NCI-H1105 (cell line): Measurements from ENCODE around the gene KRT72.

Experiments
- DNase-seq: peaks from one replicate; lab custom pipeline; 2025; lab: John Stamatoyannopoulos, UW

The KRT72 gene

DNA sequence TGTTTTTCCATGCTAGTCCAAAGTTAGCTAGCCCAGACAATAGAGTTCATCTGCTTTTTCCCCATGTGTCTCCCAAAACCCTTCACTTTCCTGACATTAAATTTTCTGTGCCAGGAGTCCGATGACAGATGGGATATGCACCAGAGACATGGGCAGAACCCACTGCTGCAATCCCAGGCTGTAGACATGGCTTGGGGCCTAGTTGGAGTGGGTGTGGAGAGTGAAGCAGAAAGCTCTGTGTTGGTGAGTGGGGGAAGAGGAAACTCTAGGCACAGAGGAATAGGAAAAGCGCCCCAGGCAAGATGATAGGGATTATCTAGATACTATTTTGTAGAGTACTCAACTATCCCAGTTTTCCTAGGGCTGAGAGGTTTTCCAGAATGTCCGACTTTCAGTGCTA is 22.8 kb downstream of the KRT72 start:
- DNase-seq, result no peak

DNA sequence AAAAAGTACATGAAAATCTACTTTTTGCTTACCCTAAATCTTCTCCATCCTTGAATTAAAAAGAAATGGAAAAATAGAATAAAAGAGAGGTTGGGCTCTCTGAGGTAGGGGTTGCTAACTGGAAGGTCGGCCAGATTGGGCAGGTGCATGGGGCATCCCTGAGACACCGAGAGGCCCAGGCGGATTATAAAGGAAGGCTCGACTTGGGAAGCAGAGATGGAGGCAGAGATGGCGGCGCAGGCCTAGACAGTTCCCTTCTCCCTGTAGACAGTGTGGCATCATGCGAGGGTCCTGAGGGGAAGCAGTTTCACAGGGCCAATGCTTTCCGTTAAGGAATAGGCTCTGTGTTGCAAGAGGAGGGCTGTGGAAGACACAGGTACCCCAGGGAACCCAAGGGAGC is 23.9 kb downstream of the KRT72 start:
- no peak for DNase-seq

GRCh38 chr12:52575948-52576347 is 25.3 kb downstream of the KRT72 start:
- no peak for DNase-seq

GRCh38 chr12:52575256-52575655 is 26.0 kb downstream of the KRT72 start:
- no peak for DNase-seq

GRCh38 chr12:52573743-52574142 is 27.5 kb downstream of the KRT72 start, which contains the start of gene KRT74:
TSS of gene KRT74 (minus strand) at chr12:52573843. CDS start at chr12:52573777, 66 bp downstream.
- DNase-seq, result no peak

DNA sequence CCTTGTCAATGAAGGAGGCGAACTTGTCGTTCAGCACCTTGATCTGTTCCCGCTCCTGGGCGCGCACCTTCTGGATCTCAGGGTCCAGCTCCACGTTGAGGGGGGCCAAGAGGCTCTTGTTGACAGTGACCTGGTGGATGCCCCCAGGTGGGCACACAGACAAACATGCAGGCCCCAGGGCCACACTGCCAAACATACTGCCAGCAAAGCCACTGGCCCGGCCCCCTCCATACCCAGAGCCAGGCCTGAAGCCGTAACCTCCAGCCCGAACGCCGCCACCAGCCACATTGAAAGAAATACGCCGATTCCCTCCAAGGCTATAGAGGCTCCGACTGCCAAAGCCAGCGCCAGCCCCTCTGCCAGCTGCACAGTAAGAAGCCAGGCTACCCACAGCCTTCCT is 28.0 kb downstream of the KRT72 start:
- DNase-seq, result no peak

GRCh38 chr12:52570511-52570910 is 30.8 kb downstream of the KRT72 start:
- no peak for DNase-seq

DNA sequence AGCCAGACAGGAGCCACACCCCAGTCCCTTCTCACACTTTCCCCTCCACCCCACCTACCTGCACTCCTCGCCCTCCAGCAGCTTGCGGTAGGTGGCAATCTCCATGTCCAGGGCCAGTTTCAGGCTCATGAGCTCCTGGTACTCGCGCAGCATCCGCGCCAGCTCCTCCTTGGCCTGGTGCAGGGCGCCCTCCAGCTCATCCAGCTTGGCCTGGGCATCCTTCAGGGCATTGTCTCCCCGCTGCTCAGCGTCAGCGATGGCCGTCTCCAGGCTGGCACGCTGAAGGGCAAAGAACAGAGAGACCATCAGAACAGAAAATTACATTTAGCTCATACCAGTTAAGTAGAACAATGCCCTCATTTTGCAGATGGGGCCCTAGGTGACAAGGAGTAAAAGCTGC is 33.2 kb downstream of the KRT72 start:
- DNase-seq, result no peak

DNA sequence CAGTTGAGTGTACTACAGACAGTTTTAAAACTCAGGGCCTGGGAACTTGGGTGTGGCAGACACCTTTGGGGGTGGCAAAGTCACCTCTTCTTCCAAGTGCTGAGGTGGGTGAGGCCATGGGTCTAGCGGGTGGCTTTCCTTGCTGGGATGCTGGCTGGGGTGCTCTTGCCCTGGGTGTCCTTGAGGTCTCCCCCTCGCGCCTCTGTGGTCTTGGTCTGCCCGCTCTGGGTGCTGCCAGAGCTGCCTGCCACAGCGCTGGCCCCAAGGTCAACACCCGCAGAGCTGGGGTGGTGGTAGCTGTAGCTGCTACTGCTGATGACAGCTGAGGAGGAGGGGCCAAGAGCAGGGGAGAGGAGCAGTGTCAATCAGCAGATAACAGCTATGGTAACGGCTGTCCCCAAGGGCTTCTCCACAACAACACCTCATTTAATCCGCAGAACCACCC is 34.4 kb downstream of the KRT72 start:
- DNase-seq, result no peak

GRCh38 chr12:52564582-52564981 is 36.7 kb downstream of the KRT72 start:
- DNase-seq, result no peak

DNA sequence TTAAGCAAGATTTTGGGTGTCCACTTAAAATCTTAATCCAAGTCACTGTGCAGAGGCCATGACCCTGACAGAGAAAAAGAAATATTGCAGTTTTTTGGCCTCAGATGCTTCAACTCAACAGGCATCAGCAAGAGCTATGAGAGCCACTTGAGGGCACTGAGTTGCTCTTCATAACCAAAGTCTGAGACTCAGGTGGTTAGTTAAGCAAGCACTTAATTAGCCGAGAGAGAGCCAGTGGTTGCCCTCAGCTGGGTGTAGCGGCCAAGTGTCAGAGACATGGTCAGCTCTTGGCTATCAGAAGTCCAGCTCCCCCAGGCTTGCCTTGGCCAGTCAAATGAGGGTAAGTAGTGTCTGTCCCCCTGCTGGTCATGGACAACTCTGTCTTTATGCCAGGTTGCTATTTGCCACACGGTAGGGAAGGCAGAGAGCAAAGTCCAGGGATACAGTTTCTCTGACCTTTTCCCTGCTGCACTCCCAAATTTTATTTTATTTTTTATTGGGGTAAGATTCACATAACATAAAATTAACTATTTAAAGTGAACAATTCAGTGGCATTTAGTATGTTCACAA is 39.3 kb downstream of the KRT72 start:
- DNase-seq, result no peak

DNA sequence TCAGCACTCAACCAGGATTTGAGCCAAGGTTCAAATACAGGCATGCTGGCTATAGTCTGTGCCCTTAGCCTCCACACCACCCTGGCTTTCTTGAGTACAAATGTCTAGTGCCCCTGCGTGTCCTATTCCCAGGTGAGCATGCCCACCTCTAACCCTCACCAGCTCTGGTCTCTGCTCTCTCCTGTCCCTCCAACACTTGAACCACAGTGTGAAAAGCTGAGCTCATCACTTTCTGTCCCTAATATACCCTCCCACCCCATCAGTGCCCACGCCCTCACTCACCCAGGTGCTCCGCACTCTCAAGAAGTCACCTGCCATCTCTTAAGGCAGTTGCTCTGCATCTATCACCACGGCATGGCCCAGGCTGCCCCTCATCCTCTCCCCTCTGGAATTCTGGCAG is 41.3 kb downstream of the KRT72 start:
- no peak for DNase-seq

DNA sequence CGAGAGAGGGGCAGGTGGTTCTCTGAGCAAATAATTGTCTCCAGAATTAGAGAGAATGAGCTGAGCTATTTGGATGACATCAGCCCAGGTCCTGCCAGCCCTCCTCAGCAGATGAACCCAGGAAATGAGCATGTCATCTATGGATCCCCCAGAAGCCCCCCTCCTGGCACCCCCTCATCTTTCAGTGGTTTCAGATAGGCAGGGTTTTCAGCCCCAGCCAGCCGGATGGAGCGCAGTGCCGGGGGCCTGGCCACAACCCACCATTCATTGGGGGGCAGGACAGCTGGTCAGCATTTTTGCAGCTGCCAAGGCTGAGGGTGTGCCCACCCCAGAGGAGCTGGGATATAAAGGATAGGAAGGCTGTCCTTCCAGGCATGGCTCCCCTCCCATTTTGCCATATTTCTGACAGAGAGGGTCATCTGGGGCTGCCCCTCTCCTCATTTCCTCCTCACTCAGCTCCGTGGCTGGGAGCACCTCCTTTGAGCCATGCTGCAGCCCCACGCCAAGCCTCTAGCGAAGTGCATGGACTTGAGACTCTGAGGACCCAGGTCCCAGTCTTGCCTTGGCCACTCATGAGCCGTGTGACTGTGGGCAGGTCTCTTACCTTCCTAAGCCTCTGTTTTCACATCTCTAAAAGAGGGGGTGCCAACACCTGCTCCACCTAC is 42.4 kb downstream of the KRT72 start:
- DNase-seq, result no peak

DNA sequence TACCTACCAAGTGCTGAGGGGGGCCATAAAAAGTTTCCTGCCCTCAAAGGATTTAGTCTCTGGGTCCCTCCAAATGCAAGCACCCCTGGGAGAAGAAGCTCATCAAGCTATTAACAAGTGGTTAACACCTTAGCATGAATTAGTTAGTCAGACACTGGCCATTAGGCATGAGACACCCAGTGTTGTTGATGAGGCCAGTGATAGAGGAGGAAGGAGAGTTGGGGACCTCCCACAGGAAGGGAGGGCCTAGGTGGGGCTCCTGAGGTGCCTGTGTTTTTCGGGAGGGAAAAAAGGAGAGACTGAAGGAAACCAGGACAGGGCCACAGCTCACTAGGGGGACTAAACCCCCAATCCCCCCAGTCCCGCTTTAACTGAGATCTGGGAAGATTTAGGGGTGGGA is 43.8 kb downstream of the KRT72 start:
- no peak for DNase-seq

DNA sequence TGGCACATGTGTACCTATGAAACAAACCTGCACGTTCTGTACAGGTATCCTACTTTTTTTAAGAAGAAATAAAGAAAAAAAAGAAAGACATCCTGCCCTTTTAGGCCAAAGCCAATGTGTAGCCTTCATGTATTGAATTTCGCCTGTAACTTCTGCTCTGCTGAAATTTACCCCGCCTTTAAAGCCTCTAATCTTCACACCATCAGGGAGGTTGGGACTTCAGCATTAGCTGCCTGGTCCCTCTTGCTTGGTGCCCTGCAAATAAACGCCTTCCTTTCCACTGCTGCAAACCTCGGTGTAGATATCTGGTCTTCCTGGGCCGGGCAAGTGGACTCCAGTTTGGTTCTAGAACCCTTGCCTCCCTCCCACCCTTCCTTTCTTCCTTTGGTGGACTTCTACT is 45.7 kb downstream of the KRT72 start:
- no peak for DNase-seq

DNA sequence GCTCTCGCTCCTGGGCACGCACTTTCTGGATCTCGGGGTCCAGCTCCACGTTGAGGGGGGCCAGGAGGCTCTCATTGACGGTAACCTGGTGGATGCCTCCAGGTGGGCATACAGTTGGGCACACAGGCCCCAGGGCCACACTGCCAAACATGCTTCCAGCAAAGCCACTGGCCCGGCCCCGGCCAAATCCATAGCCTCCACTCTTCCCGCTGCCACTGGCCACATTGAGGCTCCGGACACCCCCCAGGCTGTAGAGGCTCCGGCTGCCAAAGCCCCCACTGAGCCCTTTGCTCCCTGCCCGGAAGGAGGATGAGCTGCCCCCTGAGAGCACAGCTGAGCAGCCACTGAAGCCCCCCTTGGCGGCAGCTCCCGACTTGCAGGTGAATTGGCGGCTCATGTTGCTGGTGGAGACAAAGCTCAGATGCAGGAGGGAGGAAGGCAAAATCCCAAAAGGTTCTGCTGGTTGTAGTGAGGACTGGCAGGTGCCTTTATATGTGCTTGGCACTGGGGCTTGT is 48.5 kb downstream of the KRT72 start, which contains the start of gene KRT71:
Gene KRT71 (minus strand): TSS at position 465 of the 515 bp plus-strand sequence. CDS start 68 bp downstream, at position 397.
- DNase-seq, result no peak

- no peak for DNase-seq
Measured at GRCh38 chr12:52552055-52552454, 49.2 kb downstream of the KRT72 start.

DNA sequence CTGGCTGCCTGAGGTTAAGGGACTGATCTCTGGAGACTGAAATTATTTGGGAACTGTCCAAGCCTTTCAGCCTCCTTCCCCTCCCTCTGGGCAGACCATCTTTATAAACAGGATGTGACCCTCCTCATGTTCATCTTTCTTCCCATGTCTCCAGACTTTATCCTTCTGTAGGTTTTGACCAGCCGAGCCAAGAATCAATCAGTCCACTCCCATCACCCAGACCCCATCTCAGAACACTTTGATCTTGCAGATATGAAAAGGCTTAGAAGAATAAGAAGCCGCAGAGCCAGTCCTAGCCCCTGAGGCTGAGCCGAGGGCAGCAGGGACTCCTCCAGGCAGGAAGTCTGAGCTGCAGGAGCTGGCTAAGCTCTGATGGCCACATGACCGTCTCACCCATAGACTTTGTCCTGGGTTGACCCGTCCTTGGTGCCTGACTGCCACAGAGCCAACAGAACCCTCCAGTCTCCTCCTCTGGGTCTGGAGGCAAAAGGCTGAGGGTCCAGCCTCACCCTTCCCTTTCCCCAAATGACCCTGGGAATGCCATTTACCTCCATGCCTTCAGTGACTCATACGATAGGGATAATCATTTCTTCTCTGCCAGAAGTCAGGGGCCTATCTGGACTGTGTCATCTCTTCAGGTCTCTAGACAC is 49.9 kb downstream of the KRT72 start:
- no peak for DNase-seq

- no peak for DNase-seq
Measured at GRCh38 chr12:52546126-52546525, 55.1 kb downstream of the KRT72 start.

DNA sequence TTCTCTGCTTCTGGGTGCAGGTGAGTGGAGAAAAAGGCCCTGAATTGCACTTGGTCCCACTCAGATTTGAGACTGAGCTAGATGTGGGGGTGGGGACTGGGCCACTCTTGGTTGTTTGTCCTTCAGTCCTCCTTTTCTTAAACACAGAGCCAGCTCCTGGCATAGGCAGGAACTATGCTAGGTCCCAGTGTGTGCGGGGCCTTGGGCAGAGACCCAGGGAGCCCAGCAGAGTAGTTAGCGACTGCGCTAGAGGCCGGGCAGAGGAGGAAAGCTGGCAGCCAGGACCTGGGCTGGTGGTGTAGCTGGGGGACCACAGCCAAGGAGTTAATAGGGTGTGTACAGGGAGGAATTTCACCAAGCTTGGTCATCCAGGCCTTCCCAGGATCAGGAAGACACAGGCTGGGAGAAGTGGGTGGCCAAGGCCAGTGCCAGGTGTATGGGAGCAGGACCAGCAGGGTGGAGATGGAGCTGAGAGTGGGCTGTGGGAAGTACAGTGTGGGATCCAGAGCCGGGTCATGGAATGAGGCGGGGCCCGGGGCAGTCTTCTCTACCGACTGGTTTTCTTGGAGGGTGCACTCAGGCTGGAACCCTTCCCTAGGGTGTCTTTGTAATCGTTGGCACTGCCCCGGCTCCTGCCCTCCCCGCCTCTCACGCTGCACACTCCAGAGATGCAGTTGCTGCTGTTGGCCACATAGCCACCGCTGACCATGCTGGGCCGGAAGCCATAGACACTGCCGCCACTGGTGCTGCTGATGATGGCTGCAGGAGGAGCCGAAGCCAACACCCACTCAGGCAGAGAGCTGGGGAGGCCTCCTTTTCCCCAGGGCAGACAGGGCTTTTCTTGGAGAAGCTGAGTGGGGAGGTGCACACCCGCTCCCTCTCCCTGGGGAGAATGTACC is 57.0 kb downstream of the KRT72 start:
- no peak for DNase-seq

GRCh38 chr12:52542785-52543318 is 58.4 kb downstream of the KRT72 start:
- no peak for DNase-seq

DNA sequence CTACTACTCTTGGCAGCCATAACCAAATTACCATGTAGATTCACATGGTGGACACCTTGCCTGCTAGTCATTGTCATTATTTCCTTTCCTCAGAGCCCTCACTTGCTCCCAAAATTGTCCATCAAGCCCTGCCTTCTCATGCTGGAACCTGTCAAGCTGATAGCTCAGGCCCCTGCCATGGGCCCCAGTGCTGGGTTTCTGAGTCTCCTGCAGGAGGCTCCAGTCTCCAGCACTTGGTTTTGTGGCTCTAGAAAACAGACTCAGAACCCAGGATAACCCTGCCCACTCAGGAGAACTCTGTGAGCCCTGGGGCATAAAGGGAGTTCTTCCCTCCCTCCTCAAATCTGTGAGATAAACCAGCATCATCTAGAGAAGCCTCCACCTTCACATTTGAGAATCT is 59.1 kb downstream of the KRT72 start:
- no peak for DNase-seq
